CD14-positive monocyte (primary cell): Measurements from ENCODE around the gene BPI. TPM values are rescaled to one million over a fixed set of nuclear protein-coding genes. Genes with fewer than 3 reads are reported as not detected.

Experiments used
- DNase-seq, 3 donors: peaks; one replicate each; pipeline ENCODE4 v3.0.0-alpha.2; 2011 to 2022
- H2AFZ ChIP-seq: 2 replicates; pipeline ENCODE4 v1.6.0; 2012; ENCODE audit warnings: mild to moderate bottlenecking, low read depth, low read length, inconsistent platforms; ENCODE audit not compliant: insufficient read depth, poor library complexity, severe bottlenecking
- H3K27ac ChIP-seq, 2 donors: 1 replicate in 1 of 2; 2 replicates in 1 of 2; pipeline ENCODE4 v1.5.1; 2012 to 2013; ENCODE audit warnings: low read length in 2 of 2, control low read depth in 1 of 2, inconsistent platforms in 1 of 2, low read depth in 1 of 2, mild to moderate bottlenecking in 1 of 2
- H3K27me3 ChIP-seq, 2 donors: one replicate each; pipeline versions ENCODE4 v1.6.0 to v1.6.1; 2011 to 2013; ENCODE audit warnings: low read length in 2 of 2; ENCODE audit not compliant: control insufficient read depth in 2 of 2, insufficient read depth in 2 of 2
- H3K36me3 ChIP-seq, 2 donors: replicated peaks in 1 of 2; 1 replicate in 1 of 2; 2 replicates in 1 of 2; pipeline versions ENCODE4 v1.5.1 to v1.6.1; 2012 to 2013; ENCODE audit warnings: low read length in 2 of 2, control low read depth in 1 of 2, inconsistent platforms in 1 of 2, mild to moderate bottlenecking in 1 of 2; ENCODE audit not compliant: insufficient read depth in 2 of 2, control insufficient read depth in 1 of 2
- H3K4me1 ChIP-seq, 2 donors: 1 replicate in 1 of 2; 2 replicates in 1 of 2; pipeline versions ENCODE4 v1.5.1 to v1.6.1; 2012 to 2013; ENCODE audit warnings: low read length in 2 of 2, control low read depth in 1 of 2, inconsistent platforms in 1 of 2, mild to moderate bottlenecking in 1 of 2, moderate library complexity in 1 of 2; ENCODE audit not compliant: insufficient read depth in 2 of 2, control insufficient read depth in 1 of 2
- H3K4me2 ChIP-seq: replicated peaks from 2 replicates; pipeline ENCODE3; 2012; ENCODE audit warnings: low read length, moderate library complexity, mild to moderate bottlenecking; ENCODE audit not compliant: poor library complexity, severe bottlenecking; ENCODE audit errors: extremely low read depth
- H3K4me3 ChIP-seq, 3 experiments: fragments of 200-600 bp in 1 of 3; sonication (generic) in 1 of 3; replicated peaks in 1 of 3; 1 replicate in 2 of 3; 2 replicates in 1 of 3; pipeline ENCODE4 v1.5.1; 2011 to 2013; ENCODE audit warnings: low read length in 3 of 3, mild to moderate bottlenecking in 3 of 3, control low read depth in 2 of 3, low read depth in 2 of 3, inconsistent platforms in 1 of 3, moderate library complexity in 1 of 3
- H3K79me2 ChIP-seq: 2 replicates; pipeline ENCODE4 v1.6.0; 2012; ENCODE audit warnings: mild to moderate bottlenecking, control low read depth, inconsistent platforms, low read length, moderate library complexity; ENCODE audit not compliant: insufficient read depth
- H3K9ac ChIP-seq: 2 replicates; pipeline ENCODE4 v1.6.0; 2017; ENCODE audit warnings: low read length, mild to moderate bottlenecking; ENCODE audit not compliant: insufficient read depth, poor library complexity, severe bottlenecking
- H3K9me3 ChIP-seq, 2 donors: replicated peaks in 1 of 2; 1 replicate in 1 of 2; 2 replicates in 1 of 2; pipeline versions ENCODE4 v1.5.1 to v1.6.1; 2012 to 2013; ENCODE audit warnings: low read length in 2 of 2, control low read depth in 1 of 2; ENCODE audit not compliant: control insufficient read depth in 1 of 2, insufficient read depth in 1 of 2
- H4K20me1 ChIP-seq: 2 replicates; pipeline ENCODE4 v1.6.0; 2012; ENCODE audit warnings: mild to moderate bottlenecking, low read length, control low read depth, moderate library complexity; ENCODE audit not compliant: insufficient read depth
- H3K27ac Mint-ChIP-seq, 7 donors: one replicate each; pipeline ENCODE4 v1.8.0; 2020; ENCODE audit warnings: mild to moderate bottlenecking in 7 of 7, mixed read lengths in 7 of 7, moderate library complexity in 6 of 7, inconsistent platforms in 2 of 7
- H3K27me3 Mint-ChIP-seq, 3 donors: one replicate each; pipeline ENCODE4 v1.8.0; 2021 to 2022; ENCODE audit warnings: low read depth in 3 of 3, mild to moderate bottlenecking in 3 of 3, mixed read lengths in 3 of 3, moderate library complexity in 3 of 3, inconsistent platforms in 1 of 3
- H3K36me3 Mint-ChIP-seq, 2 donors: one replicate each; pipeline ENCODE4 v1.8.0; 2020; ENCODE audit warnings: mixed read lengths in 2 of 2, inconsistent platforms in 1 of 2, mild to moderate bottlenecking in 1 of 2
- H3K4me1 Mint-ChIP-seq: one replicate; pipeline ENCODE4 v1.8.0; 2020; ENCODE audit warnings: mild to moderate bottlenecking, mixed read lengths
- H3K4me3 Mint-ChIP-seq, 2 donors: one replicate each; pipeline ENCODE4 v1.8.0; 2020; ENCODE audit warnings: mild to moderate bottlenecking in 2 of 2, mixed read lengths in 2 of 2, moderate library complexity in 1 of 2
- H3K9me3 Mint-ChIP-seq, 7 donors: one replicate each; pipeline ENCODE4 v1.8.0; 2020 to 2022; ENCODE audit warnings: mixed read lengths in 7 of 7, mild to moderate bottlenecking in 6 of 7, moderate library complexity in 6 of 7, inconsistent platforms in 2 of 7
- CTCF ChIP-seq: fragments of 200-600 bp; IDR thresholded peaks from one replicate; pipeline ENCODE4 v1.8.0; 2022; ENCODE audit warnings: antibody characterized with exemption, mild to moderate bottlenecking
- WGBS: methylation state at CpG from one replicate; pipeline ENCODE4 v1.1.5; 2013; ENCODE audit warnings: missing lambda C conversion rate; ENCODE audit not compliant: insufficient coverage; 5-methylcytosine and 5-hydroxymethylcytosine counted together
- intact Hi-C, 2 donors: fragments of 100-400 bp; cut with micrococcal nuclease; formaldehyde crosslinking; loops; one replicate each; pipeline versions ENCODE4 v1.15.0 to v1.15.1; 2023
- polyA plus RNA-seq, 3 donors: library from polyadenylated mRNA; depleted of rRNA in 1 of 3; unstranded in 2 of 3; stranded (reverse) in 1 of 3; fragments of 300-500 nt in 2 of 3; fragments of >200 nt in 1 of 3; fragmentation: Illumina TruSeq in 2 of 3; gene quantifications; 1 replicate in 2 of 3; 2 replicates in 1 of 3; pipeline ENCODE4 v1.2.3, GENCODE V29; 2012 to 2021

Gene BPI
- polyA plus RNA-seq, 3 donors: 8.2 to 9.0 (median 8.7) TPM

GRCh38 chr20:38290829-38291814 lies 12.8 kb upstream of the BPI start:
- H3K4me1 ChIP-seq: peaks cover 85 to 89% of the 10 kb centered on the region in 2 donors
- WGBS: 66% methylated on average over 13 of the region's 21 CpGs
- H3K9me3 ChIP-seq: no peaks in the 10 kb centered on the region
- intact Hi-C loops: loop anchor here in 1 of 2 donors (1.0 kb wide), 1 partner anchor 22 kb away; no protein-coding TSS in a partner anchor
- Mint-ChIP-seq H3K36me3 (peaks cover 4 to 5% of the 10 kb centered on the region in 2 donors), H3K4me3 (no peak overlapping the region), H3K4me1 (peaks cover 84% of the 10 kb centered on the region), H3K9me3 (peaks cover 0 to 5% (median 0%) of the 10 kb centered on the region in 7 donors), H3K27ac (peak overlapping the region; percentile 62 to 89 (median 85)), H3K27me3 (peaks cover 3 to 6% (median 5%) of the 10 kb centered on the region in 3 donors)
- H3K36me3 ChIP-seq: no peaks in the 10 kb centered on the region
- peak overlapping the region; percentile 30 for H3K4me2 ChIP-seq
- DNase-seq: peak in 1 of 3 donors; percentile 34
- peak; percentile 27 for TF ChIP-seq CTCF
- H3K27me3 ChIP-seq: no peaks in the 10 kb centered on the region
- H3K79me2 ChIP-seq: no peaks in the 10 kb centered on the region
- no peaks in the 10 kb centered on the region for H4K20me1 ChIP-seq
- H2AFZ ChIP-seq: peak overlapping the region; percentile 25
- H3K27ac ChIP-seq: peak overlapping the region; percentile 62
- no peak overlapping the region for H3K9ac ChIP-seq
- no peak overlapping the region for H3K4me3 ChIP-seq

- WGBS: 83% methylated on average over 1 of the region's 3 CpGs
- intact Hi-C loops: loop anchor here in 1 of 2 donors (1.0 kb wide), 1 partner anchor 23 kb away; no protein-coding TSS in a partner anchor
- DNase-seq: peak in 2 of 3 donors; percentile 32 to 40
Observed at GRCh38 chr20:38291966-38292365, 12.0 kb upstream of the BPI start.

More at GRCh38 chr20:38291966-38292365, 12.0 kb upstream of the BPI start:
- Histone ChIP-seq H3K4me2 (peak overlapping the region; percentile 30), H4K20me1 (no peaks in the 10 kb centered on the region), H3K27ac (peak overlapping the region; percentile 43 to 62), H3K4me1 (peaks cover 87 to 91% of the 10 kb centered on the region in 2 donors), H2AFZ (peak overlapping the region; percentile 16), H3K4me3 (peak overlapping the region in 1 of 3 experiments; percentile 12), H3K27me3 (no peaks in the 10 kb centered on the region), H3K9me3 (no peaks in the 10 kb centered on the region), H3K9ac (no peak overlapping the region), H3K79me2 (no peaks in the 10 kb centered on the region), H3K36me3 (no peaks in the 10 kb centered on the region)
- Mint-ChIP-seq H3K4me1 (peaks cover 86% of the 10 kb centered on the region), H3K27ac (peak overlapping the region; percentile 62 to 89 (median 85)), H3K9me3 (no peaks in the 10 kb centered on the region), H3K36me3 (no peaks in the 10 kb centered on the region), H3K27me3 (peaks cover 0 to 5% (median 3%) of the 10 kb centered on the region in 3 donors), H3K4me3 (no peak overlapping the region)
- TF ChIP-seq CTCF: no peak
